ENCODE data around the gene CDK14.

Gene CDK14

GRCh38 chr7:90933041-90933440, 336.9 kb downstream of the CDK14 start:
- no peaks in the 10 kb centered on the region for H3K36me3 ChIP-seq (ENCODE audit: control insufficient read depth, insufficient read depth, low read length)
- H3K4me1 ChIP-seq (ENCODE audit: control insufficient read depth, insufficient read depth, low read length) = no peaks in the 10 kb centered on the region
- WGBS (ENCODE audit: insufficient coverage, insufficient read length) = 100% methylated on average over 1 of the region's 3 CpGs
- H3K27ac ChIP-seq (ENCODE audit: low read length) = no peak overlapping the region
- H3K9me3 ChIP-seq (ENCODE audit: control insufficient read depth, insufficient read depth, low read length) = no peaks in the 10 kb centered on the region
- no peaks in the 10 kb centered on the region for H3K27me3 ChIP-seq (ENCODE audit: control insufficient read depth, insufficient read depth, low read length)
- no peak for DNase-seq (ENCODE audit: low read depth, low spot score)
- no peak overlapping the region for H3K4me3 ChIP-seq (ENCODE audit: low read length)

- Histone ChIP-seq H3K4me3 (ENCODE audit: low read length) (no peak overlapping the region), H3K27me3 (ENCODE audit: control insufficient read depth, insufficient read depth, low read length) (no peaks in the 10 kb centered on the region), H3K36me3 (ENCODE audit: control insufficient read depth, insufficient read depth, low read length) (no peaks in the 10 kb centered on the region), H3K4me1 (ENCODE audit: control insufficient read depth, insufficient read depth, low read length) (no peaks in the 10 kb centered on the region), H3K9me3 (ENCODE audit: control insufficient read depth, insufficient read depth, low read length) (no peaks in the 10 kb centered on the region), H3K27ac (ENCODE audit: low read length) (no peak overlapping the region)
- DNase-seq (ENCODE audit: low read depth, low spot score) = no peak
- WGBS (ENCODE audit: insufficient coverage, insufficient read length) = no CpG with 5 or more reads among the region's 5 CpGs
Measured at GRCh38 chr7:90933984-90934383, 337.9 kb downstream of the CDK14 start.

GRCh38 chr7:90938371-90938770, 342.2 kb downstream of the CDK14 start:
- Histone ChIP-seq H3K27me3 (ENCODE audit: control insufficient read depth, insufficient read depth, low read length) (no peaks in the 10 kb centered on the region; the same call in 1 of the 2 replicates), H3K27ac (ENCODE audit: low read length) (no peak overlapping the region), H3K36me3 (ENCODE audit: control insufficient read depth, insufficient read depth, low read length) (no peaks in the 10 kb centered on the region), H3K4me3 (ENCODE audit: low read length) (no peak overlapping the region), H3K9me3 (ENCODE audit: control insufficient read depth, insufficient read depth, low read length) (no peaks in the 10 kb centered on the region), H3K4me1 (ENCODE audit: control insufficient read depth, insufficient read depth, low read length) (no peaks in the 10 kb centered on the region)
- no peak for DNase-seq (ENCODE audit: low read depth, low spot score)

GRCh38 chr7:90939666-90940065, 343.5 kb downstream of the CDK14 start:
- WGBS (ENCODE audit: insufficient coverage, insufficient read length) = no CpG with 5 or more reads among the region's 3 CpGs
- Histone ChIP-seq H3K27ac (ENCODE audit: low read length) (no peak overlapping the region), H3K36me3 (ENCODE audit: control insufficient read depth, insufficient read depth, low read length) (no peaks in the 10 kb centered on the region), H3K9me3 (ENCODE audit: control insufficient read depth, insufficient read depth, low read length) (no peaks in the 10 kb centered on the region), H3K4me1 (ENCODE audit: control insufficient read depth, insufficient read depth, low read length) (no peaks in the 10 kb centered on the region), H3K4me3 (ENCODE audit: low read length) (no peak overlapping the region), H3K27me3 (ENCODE audit: control insufficient read depth, insufficient read depth, low read length) (no peaks in the 10 kb centered on the region; the same call in 1 of the 2 replicates)
- DNase-seq (ENCODE audit: low read depth, low spot score) = no peak

GRCh38 chr7:90944021-90944420, 347.9 kb downstream of the CDK14 start:
- Histone ChIP-seq H3K4me1 (ENCODE audit: control insufficient read depth, insufficient read depth, low read length) (no peaks in the 10 kb centered on the region), H3K4me3 (ENCODE audit: low read length) (no peak overlapping the region), H3K9me3 (ENCODE audit: control insufficient read depth, insufficient read depth, low read length) (no peaks in the 10 kb centered on the region), H3K27ac (ENCODE audit: low read length) (no peak overlapping the region), H3K36me3 (ENCODE audit: control insufficient read depth, insufficient read depth, low read length) (no peaks in the 10 kb centered on the region), H3K27me3 (ENCODE audit: control insufficient read depth, insufficient read depth, low read length) (no peaks in the 10 kb centered on the region; the same call in 1 of the 2 replicates)
- WGBS (ENCODE audit: insufficient coverage, insufficient read length) = no CpG with 5 or more reads among the region's 3 CpGs
- DNase-seq (ENCODE audit: low read depth, low spot score) = no peak

GRCh38 chr7:90945104-90945787, 349.1 kb downstream of the CDK14 start:
- Histone ChIP-seq H3K4me1 (ENCODE audit: control insufficient read depth, insufficient read depth, low read length) (no peaks in the 10 kb centered on the region), H3K36me3 (ENCODE audit: control insufficient read depth, insufficient read depth, low read length) (no peaks in the 10 kb centered on the region), H3K9me3 (ENCODE audit: control insufficient read depth, insufficient read depth, low read length) (no peaks in the 10 kb centered on the region), H3K4me3 (ENCODE audit: low read length) (no peak overlapping the region), H3K27ac (ENCODE audit: low read length) (no peak overlapping the region), H3K27me3 (ENCODE audit: control insufficient read depth, insufficient read depth, low read length) (no peaks in the 10 kb centered on the region; the same call in 1 of the 2 replicates)
- no peak for DNase-seq (ENCODE audit: low read depth, low spot score)
- WGBS (ENCODE audit: insufficient coverage, insufficient read length) = no CpG with 5 or more reads among the region's 5 CpGs

GRCh38 chr7:90946730-90947501, 350.8 kb downstream of the CDK14 start:
- Histone ChIP-seq H3K9me3 (ENCODE audit: control insufficient read depth, insufficient read depth, low read length) (no peaks in the 10 kb centered on the region), H3K4me1 (ENCODE audit: control insufficient read depth, insufficient read depth, low read length) (no peaks in the 10 kb centered on the region), H3K36me3 (ENCODE audit: control insufficient read depth, insufficient read depth, low read length) (no peaks in the 10 kb centered on the region), H3K27me3 (ENCODE audit: control insufficient read depth, insufficient read depth, low read length) (no peaks in the 10 kb centered on the region), H3K4me3 (ENCODE audit: low read length) (no peak overlapping the region), H3K27ac (ENCODE audit: low read length) (no peak overlapping the region)
- WGBS (ENCODE audit: insufficient coverage, insufficient read length) = no CpG with 5 or more reads among the region's 10 CpGs
- no peak for DNase-seq (ENCODE audit: low read depth, low spot score)

GRCh38 chr7:90948085-90948484, 352.0 kb downstream of the CDK14 start:
- Histone ChIP-seq H3K9me3 (ENCODE audit: control insufficient read depth, insufficient read depth, low read length) (no peaks in the 10 kb centered on the region), H3K27me3 (ENCODE audit: control insufficient read depth, insufficient read depth, low read length) (no peaks in the 10 kb centered on the region), H3K4me1 (ENCODE audit: control insufficient read depth, insufficient read depth, low read length) (peaks cover 1% of the 10 kb centered on the region; the same call in 1 of the 2 replicates), H3K4me3 (ENCODE audit: low read length) (no peak overlapping the region), H3K27ac (ENCODE audit: low read length) (no peak overlapping the region), H3K36me3 (ENCODE audit: control insufficient read depth, insufficient read depth, low read length) (no peaks in the 10 kb centered on the region)
- no peak for DNase-seq (ENCODE audit: low read depth, low spot score)

GRCh38 chr7:90951229-90951628, 355.1 kb downstream of the CDK14 start:
- no peak overlapping the region for H3K4me3 ChIP-seq (ENCODE audit: low read length)
- no peak for DNase-seq (ENCODE audit: low read depth, low spot score)
- no CpG with 5 or more reads among the region's 1 CpG for WGBS (ENCODE audit: insufficient coverage, insufficient read length)
- H3K9me3 ChIP-seq (ENCODE audit: control insufficient read depth, insufficient read depth, low read length) = no peaks in the 10 kb centered on the region
- no peak overlapping the region for H3K27ac ChIP-seq (ENCODE audit: low read length)
- no peaks in the 10 kb centered on the region for H3K27me3 ChIP-seq (ENCODE audit: control insufficient read depth, insufficient read depth, low read length)
- H3K4me1 ChIP-seq (ENCODE audit: control insufficient read depth, insufficient read depth, low read length) = peaks cover 1% of the 10 kb centered on the region; the same call in 1 of the 2 replicates
- H3K36me3 ChIP-seq (ENCODE audit: control insufficient read depth, insufficient read depth, low read length) = no peaks in the 10 kb centered on the region

GRCh38 chr7:90951986-90952954, 356.1 kb downstream of the CDK14 start:
- DNase-seq (ENCODE audit: low read depth, low spot score) = no peak
- H3K4me3 ChIP-seq (ENCODE audit: low read length) = no peak overlapping the region
- H3K9me3 ChIP-seq (ENCODE audit: control insufficient read depth, insufficient read depth, low read length) = no peaks in the 10 kb centered on the region
- no CpG with 5 or more reads among the region's 7 CpGs for WGBS (ENCODE audit: insufficient coverage, insufficient read length)
- H3K27me3 ChIP-seq (ENCODE audit: control insufficient read depth, insufficient read depth, low read length) = no peaks in the 10 kb centered on the region
- H3K4me1 ChIP-seq (ENCODE audit: control insufficient read depth, insufficient read depth, low read length) = peaks cover 1% of the 10 kb centered on the region; the same call in 1 of the 2 replicates
- H3K27ac ChIP-seq (ENCODE audit: low read length) = no peak overlapping the region
- no peaks in the 10 kb centered on the region for H3K36me3 ChIP-seq (ENCODE audit: control insufficient read depth, insufficient read depth, low read length)

Measured in iPS DF 6.9 (cell line).